Right atrium auricular region (tissue), 2 donors: ENCODE measurements around the gene CERS2. TPM values are rescaled to one million over a fixed set of nuclear protein-coding genes. Genes with fewer than 3 reads are reported as not detected.

Source experiments
- DNase-seq: peaks from one replicate; pipeline ENCODE4 v3.0.0-alpha.2; 2019; ENCODE audit warnings: low spot score
- H3K27ac ChIP-seq, 2 donors: fragments of 200-600 bp; sonication (generic); 1 replicate in 1 of 2; 2 replicates in 1 of 2; pipeline ENCODE4 v1.5.1; 2016 to 2019
- H3K27me3 ChIP-seq, 2 donors: fragments of 200-600 bp; sonication (generic); one replicate each; pipeline versions ENCODE4 v1.5.1 to v1.6.0; 2017 to 2019
- H3K36me3 ChIP-seq: fragments of 200-600 bp; sonication (generic); one replicate; pipeline ENCODE4 v1.5.1; 2016
- H3K4me1 ChIP-seq, 2 donors: fragments of 200-600 bp; sonication (generic); one replicate each; pipeline versions ENCODE4 v1.5.1 to v1.6.0; 2017 to 2019
- H3K4me3 ChIP-seq, 2 donors: fragments of 200-600 bp; sonication (generic); 1 replicate in 1 of 2; 2 replicates in 1 of 2; pipeline ENCODE4 v1.5.1; 2017 to 2019; ENCODE audit warnings: mild to moderate bottlenecking in 1 of 2, moderate library complexity in 1 of 2
- H3K9me3 ChIP-seq, 2 donors: fragments of 200-600 bp; sonication (generic); one replicate each; pipeline ENCODE4 v1.5.1; 2019
- CTCF ChIP-seq, 2 donors: fragments of 200-600 bp; sonication (generic); IDR thresholded peaks; one replicate each; pipeline ENCODE4 v1.5.1; 2019; ENCODE audit warnings: antibody characterized with exemption in 2 of 2
- total RNA-seq, 2 donors: library from RNA; depleted of rRNA; stranded (reverse); fragments of >200 nt; gene quantifications; one replicate each; pipeline ENCODE4 v1.1.0, GENCODE V29; 2016

The CERS2 gene
- total RNA-seq, 2 donors from 2014 or later = 47.9 to 91.4 TPM

DNA sequence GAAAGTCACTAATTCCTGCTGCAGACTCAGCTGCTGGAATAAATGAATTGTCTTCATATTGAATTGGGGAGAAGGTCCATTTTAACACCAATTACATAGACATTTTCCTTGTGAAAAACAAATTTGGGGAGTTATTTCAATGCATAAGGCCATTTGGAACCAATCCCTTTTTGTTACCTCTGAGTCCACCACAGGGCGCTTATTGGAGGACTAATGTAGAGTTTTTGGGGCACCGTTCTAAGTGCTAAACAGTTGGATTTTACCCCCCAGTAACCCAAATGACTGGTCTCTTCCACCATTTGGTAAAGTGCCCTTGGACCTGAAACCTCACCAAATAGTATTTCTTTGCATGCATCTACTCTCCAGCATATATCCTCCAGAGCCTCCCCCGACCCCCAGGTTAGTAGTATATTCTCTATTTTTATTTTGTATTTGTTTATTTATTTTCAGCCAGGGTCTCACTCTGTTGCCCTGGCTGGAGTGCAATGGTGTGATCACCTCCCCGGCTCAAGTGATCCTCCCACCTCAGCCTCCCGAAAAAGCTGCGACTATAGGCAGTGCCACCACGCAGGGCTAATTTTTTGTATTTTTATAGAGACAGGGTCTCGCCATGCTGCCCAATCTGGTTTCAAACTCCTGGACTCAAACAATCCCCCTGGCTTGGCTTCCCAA lies 35.2 kb upstream of the CERS2 start:
- H3K36me3 ChIP-seq = no peaks in the 10 kb centered on the region
- H3K4me3 ChIP-seq = no peak overlapping the region
- DNase-seq = no peak
- peaks cover 0 to 78% of the 10 kb centered on the region in 2 donors for H3K4me1 ChIP-seq
- H3K27ac ChIP-seq = peak overlapping the region; percentile 96
- no peaks in the 10 kb centered on the region for H3K27me3 ChIP-seq
- no peaks in the 10 kb centered on the region for H3K9me3 ChIP-seq
- TF ChIP-seq CTCF (IDR thresholded peaks at IDR 0.05) = no peak

- peak overlapping the region; percentile 96 for H3K27ac ChIP-seq
Observed at GRCh38 chr1:151009206-151009587, 34.6 kb upstream of the CERS2 start.

DNA sequence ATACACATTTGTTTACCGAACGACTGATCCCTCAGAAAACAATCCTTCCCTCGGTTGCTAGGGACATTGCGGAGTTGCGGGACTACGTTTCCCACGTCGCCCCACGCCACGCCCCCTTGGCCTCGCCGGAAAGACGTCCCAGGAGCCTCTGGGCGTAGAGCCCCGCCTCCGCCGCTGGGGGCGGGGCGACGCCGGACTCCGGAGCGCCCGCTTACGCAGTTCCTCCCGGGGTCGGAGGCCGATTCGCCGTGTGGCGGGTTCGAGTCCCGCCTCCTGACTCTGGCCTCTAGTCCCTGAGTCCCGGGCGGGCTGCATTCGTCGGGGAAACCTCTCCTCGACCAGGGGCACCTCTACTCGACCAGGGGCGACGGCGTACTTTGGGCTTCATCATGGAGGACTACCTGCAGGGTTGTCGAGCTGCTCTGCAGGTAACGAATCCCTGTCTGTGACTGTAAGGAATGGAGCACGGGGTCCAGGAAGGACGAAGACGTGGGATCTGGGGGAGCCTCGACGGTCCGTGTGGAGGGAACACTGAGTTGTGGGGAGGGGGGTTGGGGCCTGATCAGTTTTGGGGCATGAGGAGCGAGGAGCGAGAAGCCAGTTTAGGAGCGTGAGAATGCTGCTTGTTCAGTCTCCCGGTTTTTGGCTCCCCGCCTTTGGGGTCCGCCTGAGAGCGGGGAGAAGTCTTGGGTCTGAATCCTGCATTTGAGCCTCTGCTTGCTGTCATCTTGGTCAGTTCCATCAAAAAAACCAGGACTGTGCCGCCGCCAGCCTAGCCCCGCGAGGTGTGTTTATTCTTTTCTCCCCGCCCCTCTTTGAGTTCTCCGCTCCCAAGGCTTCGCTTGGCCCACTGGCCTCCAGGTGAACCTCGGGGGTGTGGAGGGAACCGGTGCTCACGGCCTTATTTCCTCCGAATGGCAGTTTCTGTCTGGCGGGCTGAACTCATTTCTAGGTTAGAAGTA lies 33.9 kb upstream of the CERS2 start, which contains the start of gene PRUNE1:
PRUNE1 (plus strand) TSS at position 206 of the 962 bp plus-strand sequence; CDS start at position 390, 184 bp downstream.
- peak within 1 kb of the TSS; percentile 71 to 76 for H3K4me3 ChIP-seq
- no peaks in the 10 kb centered on the region for H3K9me3 ChIP-seq
- TF ChIP-seq CTCF (IDR thresholded peaks at IDR 0.05) = no peak
- H3K27ac ChIP-seq = peak within 1 kb of the TSS; percentile 96
- H3K36me3 ChIP-seq = no peaks in the 10 kb centered on the region
- H3K27me3 ChIP-seq = no peaks in the 10 kb centered on the region
- DNase-seq = peak; percentile 95
- peaks cover 0 to 78% of the 10 kb centered on the region in 2 donors for H3K4me1 ChIP-seq

More at GRCh38 chr1:151009206-151009587, 34.6 kb upstream of the CERS2 start:
- no peaks in the 10 kb centered on the region for H3K36me3 ChIP-seq
- no peaks in the 10 kb centered on the region for H3K9me3 ChIP-seq
- no peak for DNase-seq
- peaks cover 0 to 78% of the 10 kb centered on the region in 2 donors for H3K4me1 ChIP-seq
- H3K4me3 ChIP-seq = peak overlapping the region; percentile 71 to 76
- no peaks in the 10 kb centered on the region for H3K27me3 ChIP-seq
- no peak for TF ChIP-seq CTCF (IDR thresholded peaks at IDR 0.05)

GRCh38 chr1:151007853-151008243 lies 33.2 kb upstream of the CERS2 start:
- peaks cover 0 to 78% of the 10 kb centered on the region in 2 donors for H3K4me1 ChIP-seq
- no peaks in the 10 kb centered on the region for H3K9me3 ChIP-seq
- no peak for DNase-seq
- peak overlapping the region; percentile 96 for H3K27ac ChIP-seq
- no peaks in the 10 kb centered on the region for H3K36me3 ChIP-seq
- no peak for TF ChIP-seq CTCF (IDR thresholded peaks at IDR 0.05)
- H3K27me3 ChIP-seq = no peaks in the 10 kb centered on the region
- H3K4me3 ChIP-seq = peak overlapping the region; percentile 71 to 76

GRCh38 chr1:151006327-151007052 lies 31.9 kb upstream of the CERS2 start, which contains the start of gene MINDY1:
MINDY1 (minus strand) TSS chr1:151006902; CDS start chr1:151002617, 4,285 bp downstream.
- peak; percentile 78 for DNase-seq
- no peaks in the 10 kb centered on the region for H3K9me3 ChIP-seq
- no peaks in the 10 kb centered on the region for H3K27me3 ChIP-seq
- H3K36me3 ChIP-seq = peaks cover 13% of the 10 kb centered on the region
- TF ChIP-seq CTCF (IDR thresholded peaks at IDR 0.05) = peak in 1 of 2 donors; percentile 57
- H3K27ac ChIP-seq = peak within 1 kb of the TSS; percentile 96
- H3K4me1 ChIP-seq = peaks cover 0 to 76% of the 10 kb centered on the region in 2 donors
- peak within 1 kb of the TSS; percentile 59 to 76 for H3K4me3 ChIP-seq
